Stimulated activated CD4-positive, alpha-beta T cell treated with anti-CD3 and anti-CD28 coated beads, Interleukin-1b, Interleukin-23, amount 100 ng/mL, for 24 hours (primary cell): ENCODE data around the gene AFG3L2.

Experiments
- DNase-seq, 4 experiments: peaks; one replicate each; pipeline ENCODE4 v3.0.0-alpha.2; 2020; ENCODE audit warnings: low read depth in 4 of 4, low spot score in 1 of 4

AFG3L2 gene

GRCh38 chr18:12362473-12363174 lies 14.4 kb downstream of the AFG3L2 start:
- DNase-seq = no peak

GRCh38 chr18:12361770-12362378 lies 15.2 kb downstream of the AFG3L2 start:
- no peak for DNase-seq

- DNase-seq = no peak
Measured at GRCh38 chr18:12359515-12359927, 17.5 kb downstream of the AFG3L2 start.

GRCh38 chr18:12352188-12352587 lies 24.8 kb downstream of the AFG3L2 start:
- DNase-seq = no peak

- DNase-seq = no peak
Measured at GRCh38 chr18:12347895-12348294, 29.1 kb downstream of the AFG3L2 start.

GRCh38 chr18:12346240-12346565 lies 30.8 kb downstream of the AFG3L2 start:
- no peak for DNase-seq

- no peak for DNase-seq
Measured at GRCh38 chr18:12345491-12346239, 31.4 kb downstream of the AFG3L2 start.

- no peak for DNase-seq
Measured at GRCh38 chr18:12342661-12343060, 34.4 kb downstream of the AFG3L2 start.

GRCh38 chr18:12340945-12341660 lies 35.9 kb downstream of the AFG3L2 start:
- no peak for DNase-seq

- no peak for DNase-seq
Measured at GRCh38 chr18:12338382-12338781, 38.6 kb downstream of the AFG3L2 start.

GRCh38 chr18:12336887-12337286 lies 40.1 kb downstream of the AFG3L2 start:
- no peak for DNase-seq

GRCh38 chr18:12336171-12336613 lies 40.8 kb downstream of the AFG3L2 start:
- DNase-seq = no peak

- DNase-seq = no peak
Measured at GRCh38 chr18:12335503-12335902, 41.5 kb downstream of the AFG3L2 start.

GRCh38 chr18:12334863-12335262 lies 42.2 kb downstream of the AFG3L2 start:
- no peak for DNase-seq

GRCh38 chr18:12334366-12334808 lies 42.6 kb downstream of the AFG3L2 start:
- DNase-seq = no peak

- no peak for DNase-seq
Measured at GRCh38 chr18:12333506-12334290, 43.3 kb downstream of the AFG3L2 start.

- DNase-seq = no peak
Measured at GRCh38 chr18:12330766-12331165, 46.3 kb downstream of the AFG3L2 start.

- no peak for DNase-seq
Measured at GRCh38 chr18:12329125-12329698, 47.8 kb downstream of the AFG3L2 start.

GRCh38 chr18:12328179-12328823 lies 48.7 kb downstream of the AFG3L2 start:
- no peak for DNase-seq
